Endothelial cell of umbilical vein (primary cell): ENCODE measurements around the gene PTPMT1. TPM values are rescaled to one million over a fixed set of nuclear protein-coding genes. Genes with fewer than 3 reads are reported as not detected.

Experiments used
- BruUV-seq: library from RNA; stranded (reverse); fragments of 400-500 nt; replicated peaks from 2 replicates; lab custom pipeline; 2021; lab: Mats Ljungman, UMichigan
- CTCF ChIA-PET: fragments of 300-600, 350-600 bp; sonication (Branson Sonifier 250); formaldehyde crosslinking; loops from one replicate; lab custom pipeline; 2021; ENCODE audit warnings: antibody characterized with exemption, inconsistent platforms; lab: Charles Lee
- POLR2A ChIA-PET: fragments of 300-600, 350-600 bp; sonication (Branson Sonifier 250); formaldehyde crosslinking; loops from one replicate; lab custom pipeline; 2021; ENCODE audit warnings: antibody characterized with exemption, inconsistent platforms; lab: Charles Lee
- DNase-seq: peaks from one replicate; pipeline ENCODE4 v3.0.0-alpha.2; 2011; ENCODE audit warnings: low read depth, low spot score
- FAIRE-seq: peaks from 2 replicates; lab custom pipeline; 2011; peaks lifted over from hg19 to GRCh38; lab: Jason Lieb, UNC
- H2AFZ ChIP-seq: 2 replicates; pipeline ENCODE4 v1.6.0; 2012; ENCODE audit warnings: low read depth, low read length, control low read depth, inconsistent platforms
- H3K27ac ChIP-seq: 2 replicates; pipeline ENCODE4 v1.5.1; 2011; ENCODE audit warnings: low read depth, mild to moderate bottlenecking, control low read depth, low read length, moderate library complexity; ENCODE audit not compliant: insufficient read depth
- H3K27me3 ChIP-seq, 2 experiments: 2 replicates each; pipeline versions ENCODE4 v1.6.0 to v1.6.1; 2011; ENCODE audit warnings: low read length in 2 of 2, mixed read lengths in 1 of 2; ENCODE audit not compliant: control insufficient read depth in 2 of 2, insufficient read depth in 2 of 2
- H3K36me3 ChIP-seq, 2 experiments: 2 replicates in 1 of 2; 3 replicates in 1 of 2; pipeline ENCODE4 v1.5.1; 2011; ENCODE audit warnings: low read length in 2 of 2, mild to moderate bottlenecking in 1 of 2, moderate library complexity in 1 of 2; ENCODE audit not compliant: control insufficient read depth in 2 of 2, insufficient read depth in 2 of 2; ENCODE audit errors: extremely low read depth in 1 of 2
- H3K4me1 ChIP-seq: 3 replicates; pipeline ENCODE4 v1.5.1; 2011; ENCODE audit warnings: mild to moderate bottlenecking, low read length; ENCODE audit not compliant: control insufficient read depth, insufficient read depth; ENCODE audit errors: extremely low read depth
- H3K4me2 ChIP-seq: 2 replicates; pipeline ENCODE4 v1.6.1; 2011; ENCODE audit warnings: low read length, control low read depth, mixed read lengths; ENCODE audit not compliant: insufficient read depth
- H3K4me3 ChIP-seq, 3 experiments: fragments of 200-600 bp in 1 of 3; sonication (generic), shearing (Covaris generic) in 1 of 3; replicated peaks in 1 of 3; 2 replicates each; pipeline ENCODE4 v1.5.1; 2011 to 2016; ENCODE audit warnings: control low read depth in 3 of 3, low read length in 3 of 3, mild to moderate bottlenecking in 2 of 3, inconsistent platforms in 1 of 3, low read depth in 1 of 3, moderate library complexity in 1 of 3; ENCODE audit not compliant: insufficient read depth in 1 of 3
- H3K79me2 ChIP-seq: 2 replicates; pipeline ENCODE4 v1.6.0; 2012; ENCODE audit warnings: low read length, inconsistent platforms; ENCODE audit not compliant: control insufficient read depth, insufficient read depth
- H3K9ac ChIP-seq: replicated peaks from 2 replicates; pipeline ENCODE3; 2011; ENCODE audit warnings: low read length, control low read depth; ENCODE audit not compliant: insufficient read depth; ENCODE audit errors: extremely low read depth
- H3K9me1 ChIP-seq: replicated peaks from 3 replicates; pipeline ENCODE4 v1.6.0; 2011; ENCODE audit warnings: mild to moderate bottlenecking, low read length; ENCODE audit not compliant: control insufficient read depth, insufficient read depth; ENCODE audit errors: extremely low read depth
- H3K9me3 ChIP-seq: replicated peaks from 2 replicates; pipeline ENCODE4 v1.5.1; 2012; ENCODE audit warnings: low read length, inconsistent platforms; ENCODE audit not compliant: control insufficient read depth, insufficient read depth
- H4K20me1 ChIP-seq: replicated peaks from 2 replicates; pipeline ENCODE3; 2011; ENCODE audit warnings: mild to moderate bottlenecking, low read length; ENCODE audit not compliant: control insufficient read depth, insufficient read depth; ENCODE audit errors: extremely low read depth
- EZH2 ChIP-seq: IDR thresholded peaks from 2 replicates; pipeline ENCODE4 v1.6.1; 2012; ENCODE audit warnings: borderline replicate concordance, low read depth, mild to moderate bottlenecking, moderate library complexity, low read length, inconsistent platforms; ENCODE audit not compliant: severe bottlenecking
- FOS ChIP-seq: IDR thresholded peaks from 2 replicates; pipeline ENCODE4 v1.6.1; 2011; ENCODE audit warnings: mild to moderate bottlenecking, low read length, moderate library complexity, borderline replicate concordance; ENCODE audit not compliant: insufficient read depth
- GATA2 ChIP-seq: IDR thresholded peaks from 2 replicates; pipeline ENCODE4 v1.7.0; 2011; ENCODE audit warnings: low read depth, mild to moderate bottlenecking, moderate library complexity, mixed read lengths, low read length; ENCODE audit not compliant: insufficient read length, insufficient read depth
- JUN ChIP-seq: IDR thresholded peaks from 2 replicates; pipeline ENCODE4 v1.6.1; 2011; ENCODE audit warnings: borderline replicate concordance, low read depth; ENCODE audit not compliant: insufficient read length, insufficient read depth
- MYC ChIP-seq: IDR thresholded peaks from one replicate; pipeline ENCODE4 v1.6.1; 2011; ENCODE audit warnings: mild to moderate bottlenecking, low read depth, low read length
- POLR2A ChIP-seq: IDR thresholded peaks from 2 replicates; pipeline ENCODE4 v1.6.1; 2012; ENCODE audit warnings: low read depth, mild to moderate bottlenecking, control low read depth, low read length
- POLR2AphosphoS5 ChIP-seq: IDR thresholded peaks from 2 replicates; pipeline ENCODE4 v1.6.1; 2012; ENCODE audit warnings: low read depth, mild to moderate bottlenecking, control low read depth, low read length, moderate library complexity; ENCODE audit not compliant: insufficient read depth
- dilution Hi-C: fragments of 300-500 bp; cut with MboI; formaldehyde crosslinking; loops from one replicate; pipeline ENCODE4 v1.15.0; 2019; ENCODE audit warnings: low sequenced_read_pairs; ENCODE audit not compliant: extremely low pct_ligation_motif_present
- intact Hi-C: fragments of 100-400 bp; cut with micrococcal nuclease; formaldehyde crosslinking; loops from one replicate; pipeline ENCODE4 v1.10.0; 2022
- polyA plus RNA-seq, 4 experiments: library from polyadenylated mRNA; depleted of rRNA in 3 of 4; stranded (reverse) in 3 of 4; unstranded in 1 of 4; fragments of >200 nt; gene quantifications; 2 replicates each; pipeline versions ENCODE4 v1.2.1 to v1.2.3, GENCODE V29; 2011 to 2012; ENCODE audit warnings: missing spikeins in 1 of 4
- total RNA-seq: library from RNA; stranded (reverse); gene quantifications from 2 replicates; pipeline ENCODE4 v1.2.3, GENCODE V29; 2021
- TF ChIP-seq, protein P1 (sequence below): IDR thresholded peaks from 2 replicates; pipeline ENCODE4 v1.6.1; 2011; ENCODE audit not compliant: insufficient read depth, insufficient read length
- TF ChIP-seq, protein P2 (sequence below), 2 donors: IDR thresholded peaks; 1 replicate in 1 of 2; 2 replicates in 1 of 2; pipeline ENCODE4 v1.5.1; 2011; ENCODE audit warnings: low read length in 2 of 2, mild to moderate bottlenecking in 2 of 2, moderate library complexity in 2 of 2, control low read depth in 1 of 2, inconsistent platforms in 1 of 2, low read depth in 1 of 2; ENCODE audit not compliant: insufficient read depth in 1 of 2; ENCODE audit errors: extremely low read depth in 1 of 2

PTPMT1 gene
- total and polyA plus RNA-seq, 2 donors (not counting 3 experiments of a cell fraction or from before 2014, with no cell fraction given), result 44.6 to 83.1 TPM

- no peak for DNase-seq
- Histone ChIP-seq H3K9ac (no peak overlapping the region), H4K20me1 (peaks cover 15% of the 10 kb centered on the region), H3K79me2 (peaks cover 99% of the 10 kb centered on the region), H3K27ac (no peak overlapping the region), H2AFZ (no peak overlapping the region), H3K4me1 (peaks cover 4% of the 10 kb centered on the region), H3K9me1 (no peaks in the 10 kb centered on the region), H3K27me3 (no peaks in the 10 kb centered on the region), H3K4me3 (no peak overlapping the region), H3K9me3 (no peaks in the 10 kb centered on the region), H3K4me2 (no peak overlapping the region), H3K36me3 (no peaks in the 10 kb centered on the region)
- CTCF ChIA-PET, result interaction anchor here (0.8 to 1.7 kb wide), 3 partner anchors 9 to 46 kb away, joined by 3 to 5 read pairs (median 3); no protein-coding TSS in a partner anchor
- dilution Hi-C loops (no loop called here), intact Hi-C loops (no loop called here)
- no peak for FAIRE-seq
- POLR2A ChIA-PET, result no interaction called here
- TF ChIP-seq GATA2, result no peak
- TF ChIP-seq EZH2, result no peak
- TF ChIP-seq JUN, result no peak
- TF ChIP-seq, protein P1, sequence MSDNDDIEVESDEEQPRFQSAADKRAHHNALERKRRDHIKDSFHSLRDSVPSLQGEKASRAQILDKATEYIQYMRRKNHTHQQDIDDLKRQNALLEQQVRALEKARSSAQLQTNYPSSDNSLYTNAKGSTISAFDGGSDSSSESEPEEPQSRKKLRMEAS, result no peak
- TF ChIP-seq MYC, result no peak
- no peak for TF ChIP-seq POLR2AphosphoS5
- TF ChIP-seq FOS, result no peak
- no peak for TF ChIP-seq POLR2A
- TF ChIP-seq, protein P2, sequence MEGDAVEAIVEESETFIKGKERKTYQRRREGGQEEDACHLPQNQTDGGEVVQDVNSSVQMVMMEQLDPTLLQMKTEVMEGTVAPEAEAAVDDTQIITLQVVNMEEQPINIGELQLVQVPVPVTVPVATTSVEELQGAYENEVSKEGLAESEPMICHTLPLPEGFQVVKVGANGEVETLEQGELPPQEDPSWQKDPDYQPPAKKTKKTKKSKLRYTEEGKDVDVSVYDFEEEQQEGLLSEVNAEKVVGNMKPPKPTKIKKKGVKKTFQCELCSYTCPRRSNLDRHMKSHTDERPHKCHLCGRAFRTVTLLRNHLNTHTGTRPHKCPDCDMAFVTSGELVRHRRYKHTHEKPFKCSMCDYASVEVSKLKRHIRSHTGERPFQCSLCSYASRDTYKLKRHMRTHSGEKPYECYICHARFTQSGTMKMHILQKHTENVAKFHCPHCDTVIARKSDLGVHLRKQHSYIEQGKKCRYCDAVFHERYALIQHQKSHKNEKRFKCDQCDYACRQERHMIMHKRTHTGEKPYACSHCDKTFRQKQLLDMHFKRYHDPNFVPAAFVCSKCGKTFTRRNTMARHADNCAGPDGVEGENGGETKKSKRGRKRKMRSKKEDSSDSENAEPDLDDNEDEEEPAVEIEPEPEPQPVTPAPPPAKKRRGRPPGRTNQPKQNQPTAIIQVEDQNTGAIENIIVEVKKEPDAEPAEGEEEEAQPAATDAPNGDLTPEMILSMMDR (IDR thresholded peaks at IDR 0.05; ENCODE audit: extremely low read depth in 1 of 2, insufficient read depth in 1 of 2, low read depth in 1 of 2, low read length in 2 of 2), result no peak
- no TSS peak for BruUV-seq
These were observed 31.7 kb upstream of the PTPMT1 start for GRCh38 chr11:47533690-47534151.
